GM23248 (cell line): ENCODE measurements around the gene COA4.

ENCODE experiments used
- EZH2 ChIP-seq: fragments of 200-600 bp; sonication (generic); IDR thresholded peaks from 2 replicates; pipeline ENCODE4 v1.6.1; 2018; ENCODE audit warnings: antibody characterized with exemption, mild to moderate bottlenecking; ENCODE audit not compliant: insufficient read depth, poor library complexity, severe bottlenecking
- EZH2phosphoT487 ChIP-seq: fragments of 200-600 bp; sonication (generic); IDR thresholded peaks from 2 replicates; pipeline ENCODE4 v1.6.1; 2018; ENCODE audit warnings: antibody characterized with exemption, moderate library complexity, mild to moderate bottlenecking, low read depth; ENCODE audit not compliant: insufficient read depth

DNA sequence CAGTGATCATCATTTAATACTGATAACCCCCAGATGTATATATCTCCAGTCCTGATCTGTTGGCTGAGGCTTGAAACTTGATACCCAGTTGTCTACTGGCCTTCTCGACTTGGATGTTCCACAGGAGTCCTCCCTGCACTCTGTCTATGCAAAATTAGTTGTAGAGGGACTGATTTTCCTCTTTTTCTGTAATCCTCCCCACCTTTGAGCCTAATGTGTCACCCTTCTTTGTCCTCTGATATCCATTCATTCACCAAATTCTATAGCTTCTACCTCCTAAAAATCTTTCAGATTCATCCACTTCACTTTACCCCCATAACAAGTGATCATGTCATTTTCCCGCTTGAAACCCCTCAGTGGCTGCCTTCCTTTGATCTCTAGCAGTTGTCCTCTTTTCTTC lies 16.4 kb downstream of the COA4 start:
- TF ChIP-seq EZH2 (no peak), EZH2phosphoT487 (no peak)
